ENCODE results near the gene MORC2.

DNA sequence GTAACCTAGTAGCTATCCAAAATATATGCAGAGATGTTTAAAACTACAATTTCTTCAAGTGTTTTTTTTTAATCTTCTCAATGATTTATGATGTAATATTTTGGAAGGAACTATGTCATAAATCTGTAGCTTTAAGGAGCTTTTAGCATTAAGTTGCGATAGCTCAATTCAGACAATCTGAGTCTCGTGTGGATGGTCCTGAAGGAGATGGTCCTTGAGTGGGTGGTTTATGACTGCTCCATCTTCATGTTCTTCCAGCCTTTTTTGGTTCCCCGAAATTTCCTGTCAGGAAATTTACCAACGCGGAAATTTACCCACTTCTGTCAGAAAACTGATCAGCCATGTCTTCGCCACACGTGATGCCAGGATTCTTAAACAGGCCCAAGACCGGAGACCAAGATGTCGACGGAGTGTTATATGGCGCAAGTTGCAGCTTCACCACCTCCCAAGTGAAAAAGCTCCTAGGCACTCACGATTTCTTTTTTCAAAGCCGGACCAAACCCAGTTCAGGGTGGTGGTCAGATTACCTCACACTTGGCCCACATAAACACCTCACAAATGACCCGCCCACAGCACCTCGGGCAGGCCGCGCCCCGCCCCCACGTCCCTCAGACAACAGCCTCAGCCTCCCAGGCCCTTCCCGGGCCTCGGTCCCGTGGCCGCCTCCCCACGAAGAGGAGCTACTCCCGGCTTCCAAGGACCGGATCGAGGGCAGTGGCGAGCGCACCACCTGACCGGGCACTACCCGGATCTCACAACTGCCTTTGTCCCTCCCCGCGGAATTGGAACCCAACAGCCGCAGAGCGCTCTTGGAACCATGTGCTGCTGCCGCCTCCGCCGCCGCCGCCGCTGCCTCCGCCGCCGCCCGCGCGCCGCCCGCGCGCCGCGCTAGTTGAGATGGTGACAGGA, at the start of gene MORC2:
- TF ChIP-seq, protein P1, sequence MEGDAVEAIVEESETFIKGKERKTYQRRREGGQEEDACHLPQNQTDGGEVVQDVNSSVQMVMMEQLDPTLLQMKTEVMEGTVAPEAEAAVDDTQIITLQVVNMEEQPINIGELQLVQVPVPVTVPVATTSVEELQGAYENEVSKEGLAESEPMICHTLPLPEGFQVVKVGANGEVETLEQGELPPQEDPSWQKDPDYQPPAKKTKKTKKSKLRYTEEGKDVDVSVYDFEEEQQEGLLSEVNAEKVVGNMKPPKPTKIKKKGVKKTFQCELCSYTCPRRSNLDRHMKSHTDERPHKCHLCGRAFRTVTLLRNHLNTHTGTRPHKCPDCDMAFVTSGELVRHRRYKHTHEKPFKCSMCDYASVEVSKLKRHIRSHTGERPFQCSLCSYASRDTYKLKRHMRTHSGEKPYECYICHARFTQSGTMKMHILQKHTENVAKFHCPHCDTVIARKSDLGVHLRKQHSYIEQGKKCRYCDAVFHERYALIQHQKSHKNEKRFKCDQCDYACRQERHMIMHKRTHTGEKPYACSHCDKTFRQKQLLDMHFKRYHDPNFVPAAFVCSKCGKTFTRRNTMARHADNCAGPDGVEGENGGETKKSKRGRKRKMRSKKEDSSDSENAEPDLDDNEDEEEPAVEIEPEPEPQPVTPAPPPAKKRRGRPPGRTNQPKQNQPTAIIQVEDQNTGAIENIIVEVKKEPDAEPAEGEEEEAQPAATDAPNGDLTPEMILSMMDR (tag by site-specific recombination; IDR thresholded peaks at IDR 0.05): no peak
- TF ChIP-seq BCL11A (tag by site-specific recombination; IDR thresholded peaks at IDR 0.05; ENCODE audit: low read depth): no peak
- TF ChIP-seq, protein P2, sequence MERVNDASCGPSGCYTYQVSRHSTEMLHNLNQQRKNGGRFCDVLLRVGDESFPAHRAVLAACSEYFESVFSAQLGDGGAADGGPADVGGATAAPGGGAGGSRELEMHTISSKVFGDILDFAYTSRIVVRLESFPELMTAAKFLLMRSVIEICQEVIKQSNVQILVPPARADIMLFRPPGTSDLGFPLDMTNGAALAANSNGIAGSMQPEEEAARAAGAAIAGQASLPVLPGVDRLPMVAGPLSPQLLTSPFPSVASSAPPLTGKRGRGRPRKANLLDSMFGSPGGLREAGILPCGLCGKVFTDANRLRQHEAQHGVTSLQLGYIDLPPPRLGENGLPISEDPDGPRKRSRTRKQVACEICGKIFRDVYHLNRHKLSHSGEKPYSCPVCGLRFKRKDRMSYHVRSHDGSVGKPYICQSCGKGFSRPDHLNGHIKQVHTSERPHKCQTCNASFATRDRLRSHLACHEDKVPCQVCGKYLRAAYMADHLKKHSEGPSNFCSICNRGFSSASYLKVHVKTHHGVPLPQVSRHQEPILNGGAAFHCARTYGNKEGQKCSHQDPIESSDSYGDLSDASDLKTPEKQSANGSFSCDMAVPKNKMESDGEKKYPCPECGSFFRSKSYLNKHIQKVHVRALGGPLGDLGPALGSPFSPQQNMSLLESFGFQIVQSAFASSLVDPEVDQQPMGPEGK (tag by site-specific recombination; IDR thresholded peaks at IDR 0.05): peak; percentile 52; the same call in 1 of the 2 replicates
- no peak for TF ChIP-seq GLI4 (tag by site-specific recombination; IDR thresholded peaks at IDR 0.05)
- no peak for TF ChIP-seq ZNF19 (tag by site-specific recombination; IDR thresholded peaks at IDR 0.05; ENCODE audit: low read depth)
- TF ChIP-seq, protein P3, sequence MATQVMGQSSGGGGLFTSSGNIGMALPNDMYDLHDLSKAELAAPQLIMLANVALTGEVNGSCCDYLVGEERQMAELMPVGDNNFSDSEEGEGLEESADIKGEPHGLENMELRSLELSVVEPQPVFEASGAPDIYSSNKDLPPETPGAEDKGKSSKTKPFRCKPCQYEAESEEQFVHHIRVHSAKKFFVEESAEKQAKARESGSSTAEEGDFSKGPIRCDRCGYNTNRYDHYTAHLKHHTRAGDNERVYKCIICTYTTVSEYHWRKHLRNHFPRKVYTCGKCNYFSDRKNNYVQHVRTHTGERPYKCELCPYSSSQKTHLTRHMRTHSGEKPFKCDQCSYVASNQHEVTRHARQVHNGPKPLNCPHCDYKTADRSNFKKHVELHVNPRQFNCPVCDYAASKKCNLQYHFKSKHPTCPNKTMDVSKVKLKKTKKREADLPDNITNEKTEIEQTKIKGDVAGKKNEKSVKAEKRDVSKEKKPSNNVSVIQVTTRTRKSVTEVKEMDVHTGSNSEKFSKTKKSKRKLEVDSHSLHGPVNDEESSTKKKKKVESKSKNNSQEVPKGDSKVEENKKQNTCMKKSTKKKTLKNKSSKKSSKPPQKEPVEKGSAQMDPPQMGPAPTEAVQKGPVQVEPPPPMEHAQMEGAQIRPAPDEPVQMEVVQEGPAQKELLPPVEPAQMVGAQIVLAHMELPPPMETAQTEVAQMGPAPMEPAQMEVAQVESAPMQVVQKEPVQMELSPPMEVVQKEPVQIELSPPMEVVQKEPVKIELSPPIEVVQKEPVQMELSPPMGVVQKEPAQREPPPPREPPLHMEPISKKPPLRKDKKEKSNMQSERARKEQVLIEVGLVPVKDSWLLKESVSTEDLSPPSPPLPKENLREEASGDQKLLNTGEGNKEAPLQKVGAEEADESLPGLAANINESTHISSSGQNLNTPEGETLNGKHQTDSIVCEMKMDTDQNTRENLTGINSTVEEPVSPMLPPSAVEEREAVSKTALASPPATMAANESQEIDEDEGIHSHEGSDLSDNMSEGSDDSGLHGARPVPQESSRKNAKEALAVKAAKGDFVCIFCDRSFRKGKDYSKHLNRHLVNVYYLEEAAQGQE (tag by site-specific recombination; IDR thresholded peaks at IDR 0.05): no peak
